ENCODE data around the gene BPGM.

BPGM gene

GRCh38 chr7:134723892-134724291, 77.2 kb downstream of the BPGM start:
- DNase-seq = no peak

DNA sequence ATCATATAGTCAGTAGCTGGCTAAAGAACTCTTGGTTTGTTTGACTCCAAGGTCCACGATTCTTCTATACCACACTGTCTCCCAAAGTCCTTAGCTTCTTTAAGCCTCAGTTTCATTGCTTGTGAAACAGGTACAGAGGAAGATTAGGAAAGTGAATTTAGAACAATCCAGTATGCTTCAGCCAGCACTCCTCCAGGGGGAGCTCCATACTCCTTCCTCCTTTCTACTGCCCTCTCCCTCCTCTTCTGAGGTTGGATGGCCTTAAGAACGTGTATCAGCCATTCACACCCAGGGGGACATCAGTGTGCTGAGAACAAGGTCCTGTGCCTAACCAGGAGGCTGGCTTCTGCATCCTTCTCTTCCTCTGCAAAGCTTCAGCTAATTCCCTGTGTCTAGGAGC, 78.0 kb downstream of the BPGM start:
- no peak for DNase-seq

DNA sequence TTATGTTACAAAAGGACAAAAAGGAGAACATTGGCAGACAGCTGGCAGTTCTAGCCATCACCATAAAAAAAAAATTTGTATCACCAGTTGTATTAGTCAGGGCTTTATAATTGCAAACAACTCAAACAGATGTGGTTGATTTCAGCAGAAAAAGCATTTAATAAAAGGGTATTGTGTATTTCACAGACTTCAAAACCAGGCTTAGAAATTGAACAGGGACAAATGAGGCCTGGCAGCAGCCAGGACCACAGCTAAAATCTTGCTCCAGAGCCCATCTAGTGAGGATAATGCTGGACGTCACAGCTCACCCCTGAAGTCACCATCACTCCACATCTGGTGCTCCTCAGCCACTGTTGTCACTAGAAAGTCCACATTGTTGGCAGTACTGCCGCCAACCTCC, 79.9 kb downstream of the BPGM start:
- no peak for DNase-seq

- no peak for DNase-seq
Measured at GRCh38 chr7:134727711-134728110, 81.1 kb downstream of the BPGM start.
